Mucosa of stomach (tissue), 1 donor: ENCODE measurements around the gene GALNTL6.

Source experiments
- H3K27me3 ChIP-seq: one replicate; pipeline ENCODE4 v1.7.0; 2013; ENCODE audit warnings: mild to moderate bottlenecking, low read length; ENCODE audit not compliant: control insufficient read depth, insufficient read depth
- H3K36me3 ChIP-seq: one replicate; pipeline ENCODE4 v1.7.0; 2013; ENCODE audit warnings: low read length; ENCODE audit not compliant: control insufficient read depth, insufficient read depth
- H3K4me1 ChIP-seq: one replicate; pipeline ENCODE4 v1.7.0; 2013; ENCODE audit warnings: mild to moderate bottlenecking, low read length; ENCODE audit not compliant: control insufficient read depth, insufficient read depth
- H3K4me3 ChIP-seq: one replicate; pipeline ENCODE4 v1.7.0; 2013; ENCODE audit warnings: low read length
- H3K9ac ChIP-seq: one replicate; pipeline ENCODE4 v1.7.0; 2013; ENCODE audit warnings: mild to moderate bottlenecking, low read length, moderate library complexity
- H3K9me3 ChIP-seq: one replicate; pipeline ENCODE4 v1.7.0; 2013; ENCODE audit warnings: mild to moderate bottlenecking, low read length, moderate library complexity; ENCODE audit not compliant: control insufficient read depth
- donor health status: Pancreatic carcinoma.

Gene GALNTL6

DNA sequence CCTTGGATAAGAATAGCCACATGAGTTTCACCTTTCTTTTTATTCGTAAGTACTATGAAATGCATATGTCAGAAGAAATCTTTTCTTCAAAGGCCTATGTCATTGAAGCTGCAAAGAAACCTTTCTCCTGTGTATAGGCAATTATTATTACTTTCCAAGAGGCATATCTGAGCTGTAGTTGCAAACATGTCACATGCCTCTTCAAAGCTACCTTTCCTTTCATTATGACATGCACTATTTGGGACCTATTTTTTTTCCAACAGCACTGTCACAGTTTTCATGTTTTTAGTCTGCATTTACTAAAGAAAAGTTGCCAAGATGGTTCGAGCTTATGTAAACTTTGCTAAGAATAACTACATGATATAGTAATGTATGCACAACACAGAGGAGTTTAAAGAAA is 806.6 kb downstream of the GALNTL6 start:
- H3K9ac ChIP-seq, result no peak overlapping the region
- H3K4me1 ChIP-seq, result no peaks in the 10 kb centered on the region
- H3K9me3 ChIP-seq, result no peaks in the 10 kb centered on the region
- H3K36me3 ChIP-seq, result no peaks in the 10 kb centered on the region
- no peak overlapping the region for H3K4me3 ChIP-seq
- no peaks in the 10 kb centered on the region for H3K27me3 ChIP-seq

DNA sequence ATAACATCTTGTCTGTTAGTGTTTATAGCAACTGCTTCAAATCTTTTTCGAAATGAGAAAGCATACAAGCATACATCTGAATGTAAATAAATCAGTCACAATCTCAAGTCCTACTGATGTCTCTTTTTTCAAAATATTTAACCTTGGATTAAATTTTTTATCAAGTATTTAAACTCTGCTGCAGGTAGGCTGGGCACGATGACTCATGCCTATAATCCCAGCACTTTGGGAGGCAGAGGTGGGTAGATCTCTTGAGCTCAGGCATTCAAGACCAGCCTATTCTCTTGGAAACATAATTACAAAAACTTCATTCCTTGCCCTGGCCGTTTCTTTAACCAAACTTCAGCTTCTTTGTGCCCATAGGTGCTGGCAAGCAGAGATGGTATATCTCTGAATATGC is 815.1 kb downstream of the GALNTL6 start:
- Histone ChIP-seq H3K9me3 (no peaks in the 10 kb centered on the region), H3K36me3 (no peaks in the 10 kb centered on the region), H3K4me3 (no peak overlapping the region), H3K27me3 (no peaks in the 10 kb centered on the region), H3K9ac (no peak overlapping the region), H3K4me1 (no peaks in the 10 kb centered on the region)

DNA sequence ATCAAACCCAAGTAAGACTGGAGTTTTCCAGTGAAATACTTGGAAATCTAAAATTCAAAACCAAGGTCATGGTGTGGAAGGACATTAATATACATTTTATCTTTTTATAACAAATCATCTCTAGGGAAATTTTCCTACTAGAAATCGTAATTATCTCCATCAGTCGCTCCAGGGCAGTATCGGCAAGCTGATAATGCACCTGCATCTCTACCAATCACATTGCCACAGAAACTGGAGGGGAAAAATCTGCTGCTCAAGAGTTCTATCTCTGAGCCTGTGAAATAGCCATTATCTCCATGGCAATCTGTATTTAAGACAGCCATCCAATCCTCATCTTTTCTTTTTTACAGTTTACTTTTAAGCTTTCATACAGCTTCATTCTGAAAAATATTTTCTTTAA is 817.1 kb downstream of the GALNTL6 start:
- Histone ChIP-seq H3K4me3 (no peak overlapping the region), H3K9ac (no peak overlapping the region), H3K27me3 (no peaks in the 10 kb centered on the region), H3K4me1 (no peaks in the 10 kb centered on the region), H3K36me3 (no peaks in the 10 kb centered on the region), H3K9me3 (no peaks in the 10 kb centered on the region)

DNA sequence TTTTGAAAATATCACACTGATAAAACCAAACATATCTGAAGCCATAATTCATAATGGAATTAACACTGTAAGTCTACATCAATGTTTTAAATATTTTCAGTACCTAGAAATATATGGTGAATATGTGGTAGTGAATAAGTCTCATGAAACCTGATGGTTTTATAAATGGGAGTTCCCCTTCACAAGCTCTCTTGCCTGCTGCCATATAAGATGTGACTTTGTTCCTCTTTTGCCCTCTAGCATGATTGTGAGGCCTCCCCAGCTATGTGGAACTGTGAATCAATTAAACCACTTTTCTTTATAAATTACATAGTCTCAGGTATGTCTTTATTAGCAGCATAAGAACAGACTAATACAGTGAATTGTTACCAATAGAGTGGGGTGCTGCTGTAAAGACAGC is 818.6 kb downstream of the GALNTL6 start:
- H3K9me3 ChIP-seq, result no peaks in the 10 kb centered on the region
- H3K4me3 ChIP-seq, result no peak overlapping the region
- no peaks in the 10 kb centered on the region for H3K4me1 ChIP-seq
- no peak overlapping the region for H3K9ac ChIP-seq
- H3K27me3 ChIP-seq, result no peaks in the 10 kb centered on the region
- H3K36me3 ChIP-seq, result no peaks in the 10 kb centered on the region

DNA sequence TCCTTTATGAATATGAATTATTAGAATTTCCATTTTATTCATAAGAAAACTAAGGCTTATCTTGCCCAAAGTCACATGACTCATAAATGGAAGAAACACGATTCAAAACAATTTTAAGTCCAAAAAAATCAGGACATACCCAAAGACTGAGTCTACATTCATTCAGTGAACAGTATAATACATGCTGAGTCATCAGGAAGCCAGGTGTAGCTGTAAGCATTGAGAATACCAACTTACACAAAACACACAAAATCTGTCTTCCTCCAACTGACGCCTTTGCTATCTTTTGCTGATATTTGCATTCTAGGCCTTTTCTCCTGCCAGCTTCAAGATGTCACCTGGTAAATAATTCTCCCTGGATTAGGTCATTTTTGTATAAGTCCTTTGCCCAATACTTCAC is 835.3 kb downstream of the GALNTL6 start:
- Histone ChIP-seq H3K4me1 (no peaks in the 10 kb centered on the region), H3K36me3 (no peaks in the 10 kb centered on the region), H3K9me3 (no peaks in the 10 kb centered on the region), H3K4me3 (no peak overlapping the region), H3K27me3 (no peaks in the 10 kb centered on the region), H3K9ac (no peak overlapping the region)

DNA sequence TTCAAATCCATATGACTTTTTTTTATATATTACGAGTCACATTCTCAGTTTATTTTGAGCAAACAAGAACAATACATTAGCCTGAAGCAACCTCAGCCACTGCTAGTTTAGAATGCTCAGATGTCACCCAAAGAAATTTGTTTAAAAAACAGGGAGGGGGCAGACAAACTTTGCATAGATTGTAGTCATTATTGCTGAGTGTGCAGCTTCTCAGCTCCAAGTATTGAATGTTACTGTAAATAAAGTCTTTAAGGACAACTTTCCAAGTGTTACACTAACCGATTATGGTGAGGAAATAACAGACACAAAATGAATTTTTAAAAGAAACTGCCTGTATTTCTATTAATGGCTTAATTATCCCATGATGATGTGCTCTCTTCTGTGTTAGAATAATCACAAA is 835.9 kb downstream of the GALNTL6 start:
- Histone ChIP-seq H3K36me3 (no peaks in the 10 kb centered on the region), H3K9ac (no peak overlapping the region), H3K4me1 (no peaks in the 10 kb centered on the region), H3K4me3 (no peak overlapping the region), H3K9me3 (no peaks in the 10 kb centered on the region), H3K27me3 (no peaks in the 10 kb centered on the region)

DNA sequence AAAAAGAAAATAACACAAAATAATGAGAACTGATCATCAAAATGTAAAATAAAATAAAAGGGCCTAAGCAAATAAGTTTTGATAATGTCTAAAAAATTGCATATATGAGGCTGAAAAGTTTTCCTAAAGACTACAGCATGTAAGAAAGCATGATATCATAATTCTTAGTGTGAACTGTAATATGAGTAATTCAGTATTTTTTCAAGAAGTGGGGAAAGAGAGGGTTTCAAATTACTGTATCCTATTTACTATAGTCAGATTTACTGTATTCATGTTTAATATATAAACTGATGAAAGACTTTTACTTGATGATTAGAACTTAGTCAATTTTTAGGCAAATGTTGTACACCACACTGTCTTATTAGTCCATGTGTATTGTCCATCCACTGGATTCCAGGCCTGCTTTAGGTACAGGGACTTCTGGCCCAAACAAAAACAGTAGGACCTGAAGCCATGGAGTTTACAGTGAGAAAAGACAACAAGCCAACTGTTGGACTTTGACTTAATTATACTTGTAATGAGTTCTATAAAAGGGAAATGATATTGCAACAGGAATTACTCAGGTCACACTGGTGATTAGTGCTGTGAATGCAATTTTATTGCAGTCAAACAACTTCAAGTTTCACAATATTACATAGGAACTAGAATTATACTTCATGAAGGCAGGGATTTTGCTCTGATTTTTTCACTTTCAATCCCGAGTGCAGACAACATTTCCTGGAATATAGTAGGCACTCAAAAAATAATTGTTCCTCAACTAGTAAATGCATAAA is 837.7 kb downstream of the GALNTL6 start:
- no peaks in the 10 kb centered on the region for H3K9me3 ChIP-seq
- H3K27me3 ChIP-seq, result no peaks in the 10 kb centered on the region
- H3K4me3 ChIP-seq, result no peak overlapping the region

DNA sequence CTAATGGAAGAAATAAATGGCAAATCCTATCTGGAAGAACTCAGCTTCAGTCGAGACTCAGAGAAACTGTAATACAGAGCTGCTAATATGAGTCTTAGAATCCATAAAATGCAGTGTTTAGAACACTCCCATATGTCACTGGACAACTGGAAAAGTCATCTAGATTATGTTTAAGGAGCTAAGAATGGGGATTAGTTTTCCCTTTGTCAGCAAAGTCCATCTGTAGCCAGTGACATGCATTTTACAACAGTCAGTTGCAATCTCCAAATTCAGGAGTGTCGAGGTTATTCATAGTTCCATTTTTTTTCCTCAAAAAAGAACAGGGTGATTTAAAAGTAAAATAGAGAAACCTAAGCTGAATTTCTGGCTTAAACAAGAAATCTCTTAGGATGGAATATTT is 838.8 kb downstream of the GALNTL6 start:
- Histone ChIP-seq H3K9me3 (no peaks in the 10 kb centered on the region), H3K27me3 (no peaks in the 10 kb centered on the region), H3K36me3 (no peaks in the 10 kb centered on the region), H3K9ac (no peak overlapping the region), H3K4me1 (no peaks in the 10 kb centered on the region), H3K4me3 (no peak overlapping the region)

More for the DNA sequence above, 837.7 kb downstream of the GALNTL6 start:
- Histone ChIP-seq H3K9ac (no peak overlapping the region), H3K36me3 (no peaks in the 10 kb centered on the region), H3K4me1 (no peaks in the 10 kb centered on the region)

DNA sequence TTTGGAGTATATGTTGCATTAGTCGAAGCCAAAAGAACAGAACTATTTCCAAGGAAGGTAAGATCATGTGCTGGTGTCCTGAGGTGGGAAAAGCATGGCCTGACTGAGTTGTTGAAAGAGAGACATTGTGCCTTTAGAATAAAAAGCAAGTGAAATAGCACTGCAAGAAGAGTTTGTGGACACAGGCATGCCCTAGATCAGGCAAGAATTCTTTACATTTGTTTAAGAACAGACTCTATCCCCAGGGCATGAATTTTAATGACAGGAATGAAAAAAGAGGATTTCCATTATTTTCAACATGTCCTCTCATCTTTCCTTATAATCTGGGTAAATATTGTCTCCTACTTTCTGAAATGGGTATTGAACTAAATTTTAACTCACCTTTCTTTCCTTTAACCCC is 839.2 kb downstream of the GALNTL6 start:
- Histone ChIP-seq H3K4me1 (no peaks in the 10 kb centered on the region), H3K27me3 (no peaks in the 10 kb centered on the region), H3K4me3 (no peak overlapping the region), H3K9me3 (no peaks in the 10 kb centered on the region), H3K36me3 (no peaks in the 10 kb centered on the region), H3K9ac (no peak overlapping the region)

DNA sequence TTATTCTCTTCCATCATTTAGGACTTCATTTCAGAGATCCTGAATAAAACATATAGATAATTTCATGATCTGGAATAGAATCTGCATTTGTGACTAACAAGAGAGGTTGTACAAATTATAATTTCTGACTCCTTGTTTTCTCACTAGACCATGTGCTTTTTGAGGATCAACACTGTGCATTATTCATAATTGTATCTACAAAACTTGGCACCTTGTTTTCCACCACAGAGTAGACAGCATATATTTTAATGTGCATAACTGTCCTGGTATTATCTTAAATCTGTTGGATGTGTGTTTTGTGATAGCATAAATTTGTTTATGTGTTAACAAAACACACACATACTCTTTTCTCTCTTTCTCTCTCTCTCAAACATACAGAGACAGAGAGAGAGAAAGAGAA is 840.5 kb downstream of the GALNTL6 start:
- Histone ChIP-seq H3K4me1 (no peaks in the 10 kb centered on the region), H3K27me3 (no peaks in the 10 kb centered on the region), H3K36me3 (no peaks in the 10 kb centered on the region), H3K9ac (no peak overlapping the region), H3K4me3 (no peak overlapping the region), H3K9me3 (no peaks in the 10 kb centered on the region)

DNA sequence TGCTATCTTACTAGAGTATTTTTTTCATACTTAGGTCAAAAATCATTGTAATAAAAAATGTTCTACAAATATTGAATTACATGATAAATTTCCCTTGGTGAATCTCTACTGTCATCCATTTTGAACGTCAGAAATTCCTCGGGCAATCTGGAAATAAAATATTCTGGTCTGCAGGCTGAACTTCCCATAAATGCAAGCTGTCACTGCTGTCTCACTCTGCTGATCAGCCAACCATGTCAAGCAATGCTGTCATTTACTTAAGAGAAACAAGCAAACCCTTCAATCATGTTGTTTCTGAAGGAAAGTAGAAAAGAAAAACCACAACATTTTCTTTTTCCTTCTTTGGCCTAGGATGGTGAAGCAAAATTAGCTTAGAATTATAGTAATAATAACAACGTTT is 841.3 kb downstream of the GALNTL6 start:
- no peak overlapping the region for H3K9ac ChIP-seq
- H3K27me3 ChIP-seq, result no peaks in the 10 kb centered on the region
- H3K4me1 ChIP-seq, result no peaks in the 10 kb centered on the region
- H3K4me3 ChIP-seq, result no peak overlapping the region
- H3K9me3 ChIP-seq, result no peaks in the 10 kb centered on the region
- H3K36me3 ChIP-seq, result no peaks in the 10 kb centered on the region

DNA sequence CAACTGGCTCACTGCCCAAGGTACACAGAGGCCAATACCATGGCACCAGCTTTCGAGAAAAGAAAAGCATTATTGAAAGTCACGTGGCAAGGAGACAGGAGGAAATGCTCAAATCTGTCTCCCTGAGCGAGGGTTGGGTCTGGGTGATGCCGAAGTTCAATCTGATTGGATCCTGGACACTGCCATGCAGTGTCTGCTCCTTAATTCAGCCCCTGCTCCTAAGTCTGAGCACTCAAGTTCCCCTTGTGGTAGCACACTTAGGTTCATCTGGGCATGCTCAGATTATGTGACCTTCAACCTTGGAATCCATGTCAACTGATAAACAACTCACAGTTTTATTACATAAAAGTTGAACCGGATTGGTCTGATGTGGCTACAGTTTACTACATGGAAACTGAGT is 842.9 kb downstream of the GALNTL6 start:
- no peaks in the 10 kb centered on the region for H3K27me3 ChIP-seq

DNA sequence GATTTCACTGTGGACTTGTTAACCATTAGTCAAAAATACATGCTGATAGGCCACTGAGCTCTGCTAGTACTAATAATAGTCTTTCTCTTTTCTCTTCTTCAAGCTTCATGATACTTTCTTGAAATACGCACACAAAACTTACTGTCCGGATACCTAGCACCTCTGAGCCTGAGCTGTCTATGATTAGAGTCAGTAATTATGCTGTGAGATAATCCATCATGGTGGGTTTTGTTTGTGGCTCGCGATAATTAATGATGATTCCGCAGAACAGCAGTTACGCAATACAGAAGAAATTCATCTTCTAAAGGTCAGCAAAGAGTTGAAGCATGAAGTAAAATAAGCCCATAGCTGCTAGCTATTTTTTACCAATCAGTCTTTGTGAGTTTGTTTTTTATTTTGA is 843.9 kb downstream of the GALNTL6 start:
- Histone ChIP-seq H3K4me3 (no peak overlapping the region), H3K4me1 (no peaks in the 10 kb centered on the region), H3K9ac (no peak overlapping the region), H3K36me3 (no peaks in the 10 kb centered on the region), H3K27me3 (no peaks in the 10 kb centered on the region), H3K9me3 (no peaks in the 10 kb centered on the region)

More for the DNA sequence above, 842.9 kb downstream of the GALNTL6 start:
- no peak overlapping the region for H3K9ac ChIP-seq
- no peaks in the 10 kb centered on the region for H3K36me3 ChIP-seq
- H3K4me1 ChIP-seq, result no peaks in the 10 kb centered on the region
- H3K4me3 ChIP-seq, result no peak overlapping the region
- no peaks in the 10 kb centered on the region for H3K9me3 ChIP-seq
